CD14-positive monocyte (primary cell): ENCODE data around the gene TOMM22. TPM values are rescaled to one million over a fixed set of nuclear protein-coding genes. Genes with fewer than 3 reads are reported as not detected.
A peak's percentile ranks its signal among the peaks of the same experiment; 100 is the strongest.

Source experiments
- DNase-seq, 3 donors: peaks; one replicate each; pipeline ENCODE4 v3.0.0-alpha.2; 2011 to 2022
- H2AFZ ChIP-seq: 2 replicates; pipeline ENCODE4 v1.6.0; 2012; ENCODE audit warnings: mild to moderate bottlenecking, low read depth, low read length, inconsistent platforms; ENCODE audit not compliant: insufficient read depth, poor library complexity, severe bottlenecking
- H3K27ac ChIP-seq, 2 donors: 1 replicate in 1 of 2; 2 replicates in 1 of 2; pipeline ENCODE4 v1.5.1; 2012 to 2013; ENCODE audit warnings: low read length in 2 of 2, control low read depth in 1 of 2, inconsistent platforms in 1 of 2, low read depth in 1 of 2, mild to moderate bottlenecking in 1 of 2
- H3K27me3 ChIP-seq, 2 donors: one replicate each; pipeline versions ENCODE4 v1.6.0 to v1.6.1; 2011 to 2013; ENCODE audit warnings: low read length in 2 of 2; ENCODE audit not compliant: control insufficient read depth in 2 of 2, insufficient read depth in 2 of 2
- H3K36me3 ChIP-seq, 2 donors: replicated peaks in 1 of 2; 1 replicate in 1 of 2; 2 replicates in 1 of 2; pipeline versions ENCODE4 v1.5.1 to v1.6.1; 2012 to 2013; ENCODE audit warnings: low read length in 2 of 2, control low read depth in 1 of 2, inconsistent platforms in 1 of 2, mild to moderate bottlenecking in 1 of 2; ENCODE audit not compliant: insufficient read depth in 2 of 2, control insufficient read depth in 1 of 2
- H3K4me1 ChIP-seq, 2 donors: 1 replicate in 1 of 2; 2 replicates in 1 of 2; pipeline versions ENCODE4 v1.5.1 to v1.6.1; 2012 to 2013; ENCODE audit warnings: low read length in 2 of 2, control low read depth in 1 of 2, inconsistent platforms in 1 of 2, mild to moderate bottlenecking in 1 of 2, moderate library complexity in 1 of 2; ENCODE audit not compliant: insufficient read depth in 2 of 2, control insufficient read depth in 1 of 2
- H3K4me2 ChIP-seq: replicated peaks from 2 replicates; pipeline ENCODE3; 2012; ENCODE audit warnings: low read length, moderate library complexity, mild to moderate bottlenecking; ENCODE audit not compliant: poor library complexity, severe bottlenecking; ENCODE audit errors: extremely low read depth
- H3K4me3 ChIP-seq, 3 experiments: fragments of 200-600 bp in 1 of 3; sonication (generic) in 1 of 3; replicated peaks in 1 of 3; 1 replicate in 2 of 3; 2 replicates in 1 of 3; pipeline ENCODE4 v1.5.1; 2011 to 2013; ENCODE audit warnings: low read length in 3 of 3, mild to moderate bottlenecking in 3 of 3, control low read depth in 2 of 3, low read depth in 2 of 3, inconsistent platforms in 1 of 3, moderate library complexity in 1 of 3
- H3K79me2 ChIP-seq: 2 replicates; pipeline ENCODE4 v1.6.0; 2012; ENCODE audit warnings: mild to moderate bottlenecking, control low read depth, inconsistent platforms, low read length, moderate library complexity; ENCODE audit not compliant: insufficient read depth
- H3K9ac ChIP-seq: 2 replicates; pipeline ENCODE4 v1.6.0; 2017; ENCODE audit warnings: low read length, mild to moderate bottlenecking; ENCODE audit not compliant: insufficient read depth, poor library complexity, severe bottlenecking
- H3K9me3 ChIP-seq, 2 donors: replicated peaks in 1 of 2; 1 replicate in 1 of 2; 2 replicates in 1 of 2; pipeline versions ENCODE4 v1.5.1 to v1.6.1; 2012 to 2013; ENCODE audit warnings: low read length in 2 of 2, control low read depth in 1 of 2; ENCODE audit not compliant: control insufficient read depth in 1 of 2, insufficient read depth in 1 of 2
- H4K20me1 ChIP-seq: 2 replicates; pipeline ENCODE4 v1.6.0; 2012; ENCODE audit warnings: mild to moderate bottlenecking, low read length, control low read depth, moderate library complexity; ENCODE audit not compliant: insufficient read depth
- H3K27ac Mint-ChIP-seq, 7 donors: one replicate each; pipeline ENCODE4 v1.8.0; 2020; ENCODE audit warnings: mild to moderate bottlenecking in 7 of 7, mixed read lengths in 7 of 7, moderate library complexity in 6 of 7, inconsistent platforms in 2 of 7
- H3K27me3 Mint-ChIP-seq, 3 donors: one replicate each; pipeline ENCODE4 v1.8.0; 2021 to 2022; ENCODE audit warnings: low read depth in 3 of 3, mild to moderate bottlenecking in 3 of 3, mixed read lengths in 3 of 3, moderate library complexity in 3 of 3, inconsistent platforms in 1 of 3
- H3K36me3 Mint-ChIP-seq, 2 donors: one replicate each; pipeline ENCODE4 v1.8.0; 2020; ENCODE audit warnings: mixed read lengths in 2 of 2, inconsistent platforms in 1 of 2, mild to moderate bottlenecking in 1 of 2
- H3K4me1 Mint-ChIP-seq: one replicate; pipeline ENCODE4 v1.8.0; 2020; ENCODE audit warnings: mild to moderate bottlenecking, mixed read lengths
- H3K4me3 Mint-ChIP-seq, 2 donors: one replicate each; pipeline ENCODE4 v1.8.0; 2020; ENCODE audit warnings: mild to moderate bottlenecking in 2 of 2, mixed read lengths in 2 of 2, moderate library complexity in 1 of 2
- H3K9me3 Mint-ChIP-seq, 7 donors: one replicate each; pipeline ENCODE4 v1.8.0; 2020 to 2022; ENCODE audit warnings: mixed read lengths in 7 of 7, mild to moderate bottlenecking in 6 of 7, moderate library complexity in 6 of 7, inconsistent platforms in 2 of 7
- CTCF ChIP-seq: fragments of 200-600 bp; IDR thresholded peaks from one replicate; pipeline ENCODE4 v1.8.0; 2022; ENCODE audit warnings: antibody characterized with exemption, mild to moderate bottlenecking
- WGBS: methylation state at CpG from one replicate; pipeline ENCODE4 v1.1.5; 2013; ENCODE audit warnings: missing lambda C conversion rate; ENCODE audit not compliant: insufficient coverage; 5-methylcytosine and 5-hydroxymethylcytosine counted together
- intact Hi-C, 2 donors: fragments of 100-400 bp; cut with micrococcal nuclease; formaldehyde crosslinking; loops; one replicate each; pipeline versions ENCODE4 v1.15.0 to v1.15.1; 2023
- polyA plus RNA-seq, 3 donors: library from polyadenylated mRNA; depleted of rRNA in 1 of 3; unstranded in 2 of 3; stranded (reverse) in 1 of 3; fragments of 300-500 nt in 2 of 3; fragments of >200 nt in 1 of 3; fragmentation: Illumina TruSeq in 2 of 3; gene quantifications; 1 replicate in 2 of 3; 2 replicates in 1 of 3; pipeline ENCODE4 v1.2.3, GENCODE V29; 2012 to 2021

The TOMM22 gene
- polyA plus RNA-seq, 3 donors: 31.9 to 71.4 (median 58.0) TPM

- H3K4me3 ChIP-seq: peak overlapping the region in 1 of 3 experiments; percentile 89
These were observed 15.1 kb downstream of the TOMM22 start for GRCh38 chr22:38696606-38697424.

More at GRCh38 chr22:38696606-38697424, 15.1 kb downstream of the TOMM22 start:
- intact Hi-C loops: no loop called here
- Mint-ChIP-seq H3K36me3 (peaks cover 8 to 26% of the 10 kb centered on the region in 2 donors), H3K4me1 (peaks cover 48% of the 10 kb centered on the region), H3K9me3 (no peaks in the 10 kb centered on the region), H3K27ac (peak overlapping the region; percentile 89 to 94 (median 90)), H3K27me3 (peaks cover 2 to 4% (median 4%) of the 10 kb centered on the region in 3 donors), H3K4me3 (peak overlapping the region; percentile 45 to 69)
- peak overlapping the region; percentile 27 for H3K4me2 ChIP-seq
- H3K4me1 ChIP-seq: peaks cover 46 to 51% of the 10 kb centered on the region in 2 donors
- peaks cover 16% of the 10 kb centered on the region for H4K20me1 ChIP-seq
- H3K9ac ChIP-seq: no peak overlapping the region
- peaks cover 0 to 13% of the 10 kb centered on the region in 2 donors for H3K36me3 ChIP-seq
- no peaks in the 10 kb centered on the region for H3K9me3 ChIP-seq
- DNase-seq: peak; percentile 70 to 89 (median 80)
- H3K27ac ChIP-seq: peak overlapping the region; percentile 47 to 77
- H2AFZ ChIP-seq: no peak overlapping the region
- 57% methylated on average over 3 of the region's 3 CpGs for WGBS
- no peak for TF ChIP-seq CTCF
- H3K79me2 ChIP-seq: peaks cover 60% of the 10 kb centered on the region
- no peaks in the 10 kb centered on the region for H3K27me3 ChIP-seq
